HepG2 (cell line): ENCODE data around the gene TMEM145. TPM values are rescaled to one million over a fixed set of nuclear protein-coding genes. Genes with fewer than 3 reads are reported as not detected.

ENCODE experiments used
- ATAC-seq: fragments of 200-7000 bp; cut with Tn5 transposase; 3 replicates; pipeline ENCODE4 v1.9.1; 2020; ENCODE audit warnings: mild to moderate bottlenecking, moderate library complexity
- BruUV-seq: library from RNA; stranded (reverse); fragments of 400-500 nt; replicated peaks from 2 replicates; lab custom pipeline; 2021; lab: Mats Ljungman, UMichigan
- CTCF ChIA-PET: fragments of 300-600 bp; formaldehyde crosslinking; extraction: SDS; loops from one replicate; lab custom pipeline; 2021; ENCODE audit warnings: low total read pairs, inconsistent platforms, low intra/inter-chr PET ratio; lab: Yijun Ruan, JAX
- POLR2A ChIA-PET: fragments of 350-600 bp; sonication (Branson Sonifier 250); formaldehyde crosslinking; loops from one replicate; lab custom pipeline; 2020; ENCODE audit warnings: antibody characterized with exemption, inconsistent platforms; lab: Yijun Ruan, JAX
- DNase-seq: peaks from one replicate; pipeline ENCODE4 v3.0.0-alpha.2; 2015; ENCODE audit warnings: low spot score
- FAIRE-seq: peaks from 3 replicates; lab custom pipeline; 2011; peaks lifted over from hg19 to GRCh38; lab: Jason Lieb, UNC
- H2AFZ ChIP-seq: one replicate; pipeline ENCODE4 v1.6.1; 2011; ENCODE audit warnings: low read length, inconsistent platforms
- H3K27ac ChIP-seq: fragments of 300-600 bp; 3 replicates; pipeline ENCODE4 v1.8.0; 2011; ENCODE audit warnings: mixed run types, mild to moderate bottlenecking, mixed read lengths, low read length, inconsistent platforms; ENCODE audit not compliant: insufficient read depth; ENCODE audit errors: extremely low read length
- H3K27me3 ChIP-seq, 2 experiments: fragments of 200-600 bp in 1 of 2; 2 replicates in 1 of 2; 3 replicates in 1 of 2; pipeline versions ENCODE4 v1.6.0 to v1.8.0; 2011; ENCODE audit warnings: low read length in 2 of 2, mild to moderate bottlenecking in 2 of 2, moderate library complexity in 2 of 2, inconsistent platforms in 1 of 2; ENCODE audit not compliant: insufficient read depth in 2 of 2, control insufficient read depth in 1 of 2
- H3K36me3 ChIP-seq, 2 experiments: fragments of 200-600 bp in 1 of 2; replicated peaks in 1 of 2; 2 replicates in 1 of 2; 3 replicates in 1 of 2; pipeline versions ENCODE4 v1.5.1 to v1.8.0; 2011; ENCODE audit warnings: low read length in 2 of 2, inconsistent platforms in 1 of 2; ENCODE audit not compliant: insufficient read depth in 2 of 2, control insufficient read depth in 1 of 2
- H3K4me1 ChIP-seq: 2 replicates; pipeline ENCODE4 v1.5.1; 2012; ENCODE audit warnings: low read length, inconsistent platforms; ENCODE audit not compliant: insufficient read depth
- H3K4me2 ChIP-seq: 2 replicates; pipeline ENCODE4 v1.6.0; 2011; ENCODE audit warnings: low read depth, low read length, inconsistent platforms
- H3K4me3 ChIP-seq, 3 experiments: fragments of 200-600 bp in 1 of 3; sonication (generic), shearing (Covaris generic) in 1 of 3; replicated peaks in 1 of 3; 2 replicates each; pipeline ENCODE4 v1.5.1; 2011 to 2016; ENCODE audit warnings: low read length in 3 of 3, inconsistent platforms in 2 of 3, low read depth in 2 of 3, mild to moderate bottlenecking in 2 of 3, control low read depth in 1 of 3, mixed read lengths in 1 of 3; ENCODE audit not compliant: insufficient read depth in 1 of 3
- H3K79me2 ChIP-seq: one replicate; pipeline ENCODE4 v1.6.1; 2011; ENCODE audit warnings: low read length, inconsistent platforms; ENCODE audit not compliant: insufficient read depth
- H3K9ac ChIP-seq: 2 replicates; pipeline ENCODE4 v1.6.0; 2011; ENCODE audit warnings: mild to moderate bottlenecking, low read depth, low read length, inconsistent platforms; ENCODE audit not compliant: insufficient read depth
- H3K9me3 ChIP-seq: 2 replicates; pipeline ENCODE4 v1.5.1; 2012; ENCODE audit warnings: mild to moderate bottlenecking, low read length
- H4K20me1 ChIP-seq: 2 replicates; pipeline ENCODE4 v1.6.0; 2011; ENCODE audit warnings: inconsistent platforms, mild to moderate bottlenecking, low read length, moderate library complexity; ENCODE audit not compliant: insufficient read depth
- JARID2 ChIP-seq: sonication (generic); formaldehyde crosslinking; IDR thresholded peaks from 2 replicates; pipeline ENCODE4 v1.8.1; 2023; ENCODE audit warnings: missing genetic modification reagents, inconsistent platforms; ENCODE audit not compliant: insufficient replicate concordance
- KAT2B ChIP-seq: fragments of 150-350 bp; IDR thresholded peaks from 2 replicates; pipeline ENCODE4 v1.6.1; 2014; ENCODE audit warnings: low read depth, low read length, borderline replicate concordance
- KLF11 ChIP-seq: IDR thresholded peaks from 2 replicates; pipeline ENCODE4 v1.6.1; 2016; ENCODE audit warnings: missing compliant biosample characterization
- MED13 ChIP-seq: sonication (generic); formaldehyde crosslinking; IDR thresholded peaks from 2 replicates; pipeline ENCODE4 v1.5.0; 2020; ENCODE audit warnings: missing genetic modification reagents
- NKX3-1 ChIP-seq: sonication (generic); formaldehyde crosslinking; IDR thresholded peaks from 2 replicates; pipeline ENCODE4 v1.5.0; 2020; ENCODE audit warnings: missing genetic modification reagents
- POGZ ChIP-seq: sonication (generic); formaldehyde crosslinking; IDR thresholded peaks from 2 replicates; pipeline ENCODE4 v1.4.0; 2020; ENCODE audit warnings: mild to moderate bottlenecking, missing genetic modification reagents
- POLR2G ChIP-seq: fragments of 200-400 bp; formaldehyde crosslinking; IDR thresholded peaks from 2 replicates; pipeline ENCODE4 v1.6.1; 2018; ENCODE audit warnings: mild to moderate bottlenecking, low read depth, low read length, moderate library complexity
- RFXANK ChIP-seq: IDR thresholded peaks from 2 replicates; pipeline ENCODE4 v1.6.1; 2016
- SATB2 ChIP-seq: sonication (generic); formaldehyde crosslinking; IDR thresholded peaks from 2 replicates; pipeline ENCODE4 v1.5.0; 2020; ENCODE audit warnings: missing genetic modification reagents
- SOX5 ChIP-seq: IDR thresholded peaks from 2 replicates; pipeline ENCODE4 v1.6.1; 2016; ENCODE audit warnings: borderline replicate concordance
- TBP ChIP-seq: sonication (generic); formaldehyde crosslinking; IDR thresholded peaks from 2 replicates; pipeline ENCODE4 v1.5.0; 2020; ENCODE audit warnings: missing genetic modification reagents
- ZNF264 ChIP-seq: sonication (generic); formaldehyde crosslinking; IDR thresholded peaks from 2 replicates; pipeline ENCODE4 v1.4.0; 2020; ENCODE audit warnings: missing genetic modification reagents
- ZNF496 ChIP-seq: sonication (generic); formaldehyde crosslinking; IDR thresholded peaks from 2 replicates; pipeline ENCODE4 v1.8.1; 2023; ENCODE audit warnings: mild to moderate bottlenecking, moderate library complexity, missing genetic modification reagents; ENCODE audit not compliant: insufficient replicate concordance
- ZNF501 ChIP-seq: sonication (generic); formaldehyde crosslinking; IDR thresholded peaks from 2 replicates; pipeline ENCODE4 v1.5.1; 2020; ENCODE audit warnings: mild to moderate bottlenecking, moderate library complexity, missing genetic modification reagents
- ZNF563 ChIP-seq: sonication (generic); formaldehyde crosslinking; IDR thresholded peaks from 2 replicates; pipeline ENCODE4 v1.8.0; 2022; ENCODE audit warnings: mild to moderate bottlenecking, moderate library complexity, missing genetic modification reagents
- ZNF615 ChIP-seq: sonication (generic); formaldehyde crosslinking; IDR thresholded peaks from 2 replicates; pipeline ENCODE4 v1.5.0; 2020; ENCODE audit warnings: mild to moderate bottlenecking, missing genetic modification reagents, borderline replicate concordance
- ZNF773 ChIP-seq: sonication (generic); formaldehyde crosslinking; IDR thresholded peaks from 2 replicates; pipeline ENCODE4 v1.4.0; 2020; ENCODE audit warnings: missing genetic modification reagents, borderline replicate concordance
- WGBS: methylation state at CpG from one replicate; pipeline ENCODE4 v1.1.6; 2017; ENCODE audit warnings: low lambda C conversion rate; 5-methylcytosine and 5-hydroxymethylcytosine counted together
- in situ Hi-C: cut with HindIII; loops from 2 replicates; pipeline ENCODE4 v1.10.0; 2017; ENCODE audit warnings: low pct_unique_long_range_greater_than_20kb; ENCODE audit not compliant: extremely low pct_ligation_motif_present
- intact Hi-C: fragments of 100-400 bp; cut with micrococcal nuclease; formaldehyde crosslinking; loops from one replicate; pipeline ENCODE4 v1.10.0; 2022; ENCODE audit not compliant: unreplicated experiment
- polyA plus RNA-seq, 8 experiments: library from polyadenylated mRNA; depleted of rRNA in 3 of 8; stranded (reverse) in 7 of 8; unstranded in 1 of 8; fragments of >200 nt; fragmentation: Illumina TruSeq in 4 of 8; extraction: Trizol in 4 of 8; gene quantifications; 2 replicates each; pipeline versions ENCODE4 v1.2.1 to v1.2.3, GENCODE V29; 2011 to 2016; ENCODE audit warnings: low read depth in 4 of 8, missing spikeins in 1 of 8, mixed read lengths in 1 of 8; ENCODE audit not compliant: insufficient read depth in 1 of 8
- total RNA-seq, 5 experiments: library from RNA; depleted of rRNA; stranded (reverse); fragments of >200 nt; fragmentation: Illumina TruSeq; extraction: Trizol; gene quantifications; 2 replicates each; pipeline ENCODE4 v1.2.3, GENCODE V29; 2016; ENCODE audit warnings: low read depth in 1 of 5
- TF ChIP-seq, protein P1 (sequence below): sonication (generic); formaldehyde crosslinking; IDR thresholded peaks from 2 replicates; pipeline ENCODE4 v1.4.0; 2020; ENCODE audit warnings: missing genetic modification reagents
- TF ChIP-seq, protein P2 (sequence below): IDR thresholded peaks from 2 replicates; pipeline ENCODE4 v1.6.1; 2016; ENCODE audit warnings: missing genetic modification reagents, missing compliant biosample characterization

Gene TMEM145
- total and polyA plus RNA-seq, 2 of the 13 experiments (the other 11 are each of a cell fraction or from before 2014, with no cell fraction given) = 0.07 to 5.1 TPM

DNA sequence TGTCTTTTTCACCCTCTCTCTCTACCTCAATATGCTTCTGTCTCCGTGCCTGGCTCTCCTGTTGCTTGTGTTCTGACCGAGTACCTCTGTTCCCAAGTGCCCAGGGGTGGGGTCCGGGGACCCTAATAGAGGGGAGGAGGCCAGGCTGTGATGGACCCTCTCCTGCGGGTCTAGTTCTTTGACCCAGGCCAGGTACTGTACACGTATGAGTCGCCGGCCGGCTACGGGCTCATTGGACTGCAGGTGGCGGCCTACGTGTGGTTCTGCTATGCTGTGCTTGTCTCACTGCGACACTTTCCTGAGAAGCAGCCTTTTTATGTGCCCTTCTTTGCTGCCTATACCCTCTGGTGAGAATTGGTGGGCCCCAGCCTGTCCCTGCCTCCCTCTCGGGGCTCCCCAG, 4.4 kb downstream of the TMEM145 start (continued):
- TF ChIP-seq KAT2B (no peak), ZNF501 (peak; percentile 20; the same call in 1 of the 2 replicates), POLR2G (no peak), ZNF773 (CRISPR knock-in tag) (no peak), NKX3-1 (CRISPR knock-in tag) (no peak), KLF11 (CRISPR knock-in tag) (no peak), RFXANK (CRISPR knock-in tag) (no peak), SATB2 (CRISPR knock-in tag) (no peak), ZNF563 (CRISPR knock-in tag) (no peak)
- TF ChIP-seq, protein P1, sequence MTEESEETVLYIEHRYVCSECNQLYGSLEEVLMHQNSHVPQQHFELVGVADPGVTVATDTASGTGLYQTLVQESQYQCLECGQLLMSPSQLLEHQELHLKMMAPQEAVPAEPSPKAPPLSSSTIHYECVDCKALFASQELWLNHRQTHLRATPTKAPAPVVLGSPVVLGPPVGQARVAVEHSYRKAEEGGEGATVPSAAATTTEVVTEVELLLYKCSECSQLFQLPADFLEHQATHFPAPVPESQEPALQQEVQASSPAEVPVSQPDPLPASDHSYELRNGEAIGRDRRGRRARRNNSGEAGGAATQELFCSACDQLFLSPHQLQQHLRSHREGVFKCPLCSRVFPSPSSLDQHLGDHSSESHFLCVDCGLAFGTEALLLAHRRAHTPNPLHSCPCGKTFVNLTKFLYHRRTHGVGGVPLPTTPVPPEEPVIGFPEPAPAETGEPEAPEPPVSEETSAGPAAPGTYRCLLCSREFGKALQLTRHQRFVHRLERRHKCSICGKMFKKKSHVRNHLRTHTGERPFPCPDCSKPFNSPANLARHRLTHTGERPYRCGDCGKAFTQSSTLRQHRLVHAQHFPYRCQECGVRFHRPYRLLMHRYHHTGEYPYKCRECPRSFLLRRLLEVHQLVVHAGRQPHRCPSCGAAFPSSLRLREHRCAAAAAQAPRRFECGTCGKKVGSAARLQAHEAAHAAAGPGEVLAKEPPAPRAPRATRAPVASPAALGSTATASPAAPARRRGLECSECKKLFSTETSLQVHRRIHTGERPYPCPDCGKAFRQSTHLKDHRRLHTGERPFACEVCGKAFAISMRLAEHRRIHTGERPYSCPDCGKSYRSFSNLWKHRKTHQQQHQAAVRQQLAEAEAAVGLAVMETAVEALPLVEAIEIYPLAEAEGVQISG (CRISPR knock-in tag) = 0 out of 2 replicates have a peak, but pooled peaks have one; percentile 33
- TF ChIP-seq, protein P2, sequence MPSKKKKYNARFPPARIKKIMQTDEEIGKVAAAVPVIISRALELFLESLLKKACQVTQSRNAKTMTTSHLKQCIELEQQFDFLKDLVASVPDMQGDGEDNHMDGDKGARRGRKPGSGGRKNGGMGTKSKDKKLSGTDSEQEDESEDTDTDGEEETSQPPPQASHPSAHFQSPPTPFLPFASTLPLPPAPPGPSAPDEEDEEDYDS (CRISPR knock-in tag) = 0 out of 2 replicates have a peak, but pooled peaks have one; percentile 23

DNA sequence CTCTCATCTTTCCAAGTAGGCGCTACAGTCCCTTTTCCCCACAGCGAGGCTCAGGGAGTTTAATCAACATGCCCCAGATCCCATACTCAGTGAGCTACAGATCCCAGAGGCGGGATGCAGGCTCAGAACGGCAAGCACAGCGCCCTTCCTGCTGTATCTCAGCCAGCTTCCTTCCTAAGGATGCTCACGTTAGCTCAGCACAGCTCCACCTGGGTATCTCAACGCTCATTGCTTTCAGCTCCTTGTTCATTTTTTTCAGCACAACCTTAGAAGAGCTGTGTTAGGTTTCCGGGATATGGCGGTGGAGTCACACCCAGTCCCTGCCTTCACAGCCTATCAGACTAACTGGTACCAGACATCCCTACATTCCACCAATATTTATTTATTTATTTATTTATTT, 9.2 kb downstream of the TMEM145 start:
- BruUV-seq = no TSS peak
- 33% methylated on average over 8 of the region's 9 CpGs for WGBS
- ChIA-PET CTCF (no interaction called here), POLR2A (no interaction called here)
- intact Hi-C loops (no loop called here), in situ Hi-C loops (no loop called here)
- Histone ChIP-seq H3K9me3 (no peaks in the 10 kb centered on the region), H3K4me3 (no peak overlapping the region), H3K4me1 (peaks cover 20% of the 10 kb centered on the region), H3K4me2 (no peak overlapping the region), H2AFZ (no peak overlapping the region), H3K36me3 (no peaks in the 10 kb centered on the region), H4K20me1 (no peaks in the 10 kb centered on the region), H3K9ac (no peak overlapping the region), H3K79me2 (peaks cover 15% of the 10 kb centered on the region), H3K27ac (no peak overlapping the region), H3K27me3 (peaks cover 0 to 10% of the 10 kb centered on the region in 2 experiments; a peak in 2 of 5 replicates)
- no peak for DNase-seq
- no peak for FAIRE-seq
- no peak for ATAC-seq
- TF ChIP-seq SOX5 (CRISPR knock-in tag) = no peak
- TF ChIP-seq ZNF496 (CRISPR knock-in tag) = no peak
- no peak for TF ChIP-seq ZNF264
- no peak for TF ChIP-seq MED13 (CRISPR knock-in tag)
- no peak for TF ChIP-seq TBP (CRISPR knock-in tag)
- TF ChIP-seq ZNF615 = no peak
- no peak for TF ChIP-seq JARID2 (CRISPR knock-in tag)
- no peak for TF ChIP-seq POGZ (CRISPR knock-in tag)
